Sigmoid colon (tissue), 7 donors: Measurements from ENCODE around the gene DRD1. TPM values are rescaled to one million over a fixed set of nuclear protein-coding genes. Genes with fewer than 3 reads are reported as not detected.

Experiments
- DNase-seq: peaks from one replicate; pipeline ENCODE4 v3.0.0-alpha.2; 2019
- H3K27ac ChIP-seq, 4 donors: fragments of 200-600 bp; sonication (generic); one replicate each; pipeline ENCODE4 v1.5.1; 2016 to 2019; ENCODE audit warnings: mild to moderate bottlenecking in 1 of 4
- H3K27me3 ChIP-seq, 3 donors: fragments of 200-600 bp; sonication (generic); one replicate each; pipeline ENCODE4 v1.5.1; 2019; ENCODE audit warnings: mild to moderate bottlenecking in 1 of 3
- H3K36me3 ChIP-seq, 4 donors: fragments of 200-600 bp; sonication (generic); one replicate each; pipeline ENCODE4 v1.5.1; 2016 to 2019
- H3K4me1 ChIP-seq, 4 donors: fragments of 200-600 bp; sonication (generic); one replicate each; pipeline ENCODE4 v1.5.1; 2017 to 2019
- H3K4me3 ChIP-seq, 4 donors: fragments of 200-600 bp; sonication (generic); one replicate each; pipeline ENCODE4 v1.5.1; 2017 to 2019; ENCODE audit warnings: mild to moderate bottlenecking in 2 of 4, moderate library complexity in 1 of 4
- H3K9me3 ChIP-seq, 4 donors: fragments of 200-600 bp in 3 of 4; sonication (generic) in 3 of 4; one replicate each; pipeline versions ENCODE4 v1.5.1 to v1.6.1; 2013 to 2019
- EP300 ChIP-seq, 4 donors: sonication (generic); formaldehyde crosslinking; IDR thresholded peaks; one replicate each; pipeline ENCODE4 v1.6.1; 2017; ENCODE audit warnings: antibody characterized with exemption in 4 of 4
- POLR2A ChIP-seq, 2 donors: fragments of 450-650 bp; IDR thresholded peaks; one replicate each; pipeline ENCODE4 v1.6.1; 2016; ENCODE audit warnings: antibody characterized with exemption in 2 of 2, mild to moderate bottlenecking in 2 of 2, moderate library complexity in 2 of 2
- POLR2AphosphoS5 ChIP-seq, 4 donors: sonication (generic); formaldehyde crosslinking; IDR thresholded peaks; one replicate each; pipeline ENCODE4 v1.6.1; 2017; ENCODE audit warnings: antibody characterized with exemption in 4 of 4
- WGBS, 2 donors: extraction: QIAGEN DNeasy Blood & Tissue Kit; methylation state at CpG; one replicate each; pipeline ENCODE4 v1.1.7; 2013; 5-methylcytosine and 5-hydroxymethylcytosine counted together
- intact Hi-C: fragments of 100-400 bp; cut with DNase I; formaldehyde crosslinking; loops from one replicate; pipeline ENCODE4 v1.15.1; 2023
- polyA plus RNA-seq, 3 donors: library from polyadenylated mRNA; stranded (reverse); fragments of 200-250 nt; gene quantifications; one replicate each; pipeline ENCODE4 v1.2.3, GENCODE V29; 2013
- total RNA-seq, 4 donors: library from RNA; depleted of rRNA; stranded (reverse); fragments of >200 nt; gene quantifications; one replicate each; pipeline ENCODE4 v1.1.0, GENCODE V29; 2016
- TF ChIP-seq, protein P1 (sequence below), 4 experiments: fragments of 450-650 bp in 3 of 4; fragments of 200-600 bp in 1 of 4; IDR thresholded peaks; one replicate each; pipeline ENCODE4 v1.5.1; 2016 to 2019; ENCODE audit warnings: antibody characterized with exemption in 4 of 4, mild to moderate bottlenecking in 3 of 4, moderate library complexity in 2 of 4
- donor health status: healthy with polysubstance abuse.
- donor health status: Bipolar disorder and iron deficiency.
- donor health status: healthy.

DRD1 gene
- total and polyA plus RNA-seq, 7 donors, result 0.06 TPM; not detected in 6

DNA sequence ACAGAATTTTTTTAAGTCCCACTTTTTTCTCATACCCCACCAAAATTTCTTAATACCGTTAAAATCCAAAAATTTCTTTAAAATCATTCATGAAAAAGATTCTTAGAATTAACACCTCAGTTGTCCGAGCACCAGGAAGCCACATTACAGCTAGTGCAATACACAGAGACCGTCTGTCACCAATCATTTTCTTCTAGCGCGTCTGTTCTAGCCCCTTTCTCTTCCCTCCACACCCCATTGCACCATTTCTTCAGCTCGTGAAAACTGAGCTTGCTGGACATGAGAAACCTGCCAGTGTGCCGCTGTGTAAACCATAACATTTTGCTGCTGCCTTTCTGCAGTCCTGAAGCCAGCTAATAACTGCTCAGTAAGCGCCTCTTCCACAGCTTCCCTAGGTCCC is 39.4 kb upstream of the DRD1 start:
- Histone ChIP-seq H3K27me3 (no peaks in the 10 kb centered on the region), H3K9me3 (no peaks in the 10 kb centered on the region), H3K27ac (no peak overlapping the region), H3K4me1 (peaks cover 0 to 17% (median 13%) of the 10 kb centered on the region in 4 donors), H3K36me3 (peaks cover 0 to 14% (median 2%) of the 10 kb centered on the region in 4 donors), H3K4me3 (no peak overlapping the region)
- DNase-seq, result no peak
- TF ChIP-seq, protein P1, sequence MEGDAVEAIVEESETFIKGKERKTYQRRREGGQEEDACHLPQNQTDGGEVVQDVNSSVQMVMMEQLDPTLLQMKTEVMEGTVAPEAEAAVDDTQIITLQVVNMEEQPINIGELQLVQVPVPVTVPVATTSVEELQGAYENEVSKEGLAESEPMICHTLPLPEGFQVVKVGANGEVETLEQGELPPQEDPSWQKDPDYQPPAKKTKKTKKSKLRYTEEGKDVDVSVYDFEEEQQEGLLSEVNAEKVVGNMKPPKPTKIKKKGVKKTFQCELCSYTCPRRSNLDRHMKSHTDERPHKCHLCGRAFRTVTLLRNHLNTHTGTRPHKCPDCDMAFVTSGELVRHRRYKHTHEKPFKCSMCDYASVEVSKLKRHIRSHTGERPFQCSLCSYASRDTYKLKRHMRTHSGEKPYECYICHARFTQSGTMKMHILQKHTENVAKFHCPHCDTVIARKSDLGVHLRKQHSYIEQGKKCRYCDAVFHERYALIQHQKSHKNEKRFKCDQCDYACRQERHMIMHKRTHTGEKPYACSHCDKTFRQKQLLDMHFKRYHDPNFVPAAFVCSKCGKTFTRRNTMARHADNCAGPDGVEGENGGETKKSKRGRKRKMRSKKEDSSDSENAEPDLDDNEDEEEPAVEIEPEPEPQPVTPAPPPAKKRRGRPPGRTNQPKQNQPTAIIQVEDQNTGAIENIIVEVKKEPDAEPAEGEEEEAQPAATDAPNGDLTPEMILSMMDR (IDR thresholded peaks at IDR 0.05), result no peak
- no peak for TF ChIP-seq POLR2AphosphoS5 (IDR thresholded peaks at IDR 0.05)
- TF ChIP-seq POLR2A (IDR thresholded peaks at IDR 0.05), result no peak
- TF ChIP-seq EP300 (IDR thresholded peaks at IDR 0.05), result no peak
- intact Hi-C loops, result no loop called here
- WGBS, 2 donors, result 89 to 95% methylated on average over 8 of the region's 8 CpGs

DNA sequence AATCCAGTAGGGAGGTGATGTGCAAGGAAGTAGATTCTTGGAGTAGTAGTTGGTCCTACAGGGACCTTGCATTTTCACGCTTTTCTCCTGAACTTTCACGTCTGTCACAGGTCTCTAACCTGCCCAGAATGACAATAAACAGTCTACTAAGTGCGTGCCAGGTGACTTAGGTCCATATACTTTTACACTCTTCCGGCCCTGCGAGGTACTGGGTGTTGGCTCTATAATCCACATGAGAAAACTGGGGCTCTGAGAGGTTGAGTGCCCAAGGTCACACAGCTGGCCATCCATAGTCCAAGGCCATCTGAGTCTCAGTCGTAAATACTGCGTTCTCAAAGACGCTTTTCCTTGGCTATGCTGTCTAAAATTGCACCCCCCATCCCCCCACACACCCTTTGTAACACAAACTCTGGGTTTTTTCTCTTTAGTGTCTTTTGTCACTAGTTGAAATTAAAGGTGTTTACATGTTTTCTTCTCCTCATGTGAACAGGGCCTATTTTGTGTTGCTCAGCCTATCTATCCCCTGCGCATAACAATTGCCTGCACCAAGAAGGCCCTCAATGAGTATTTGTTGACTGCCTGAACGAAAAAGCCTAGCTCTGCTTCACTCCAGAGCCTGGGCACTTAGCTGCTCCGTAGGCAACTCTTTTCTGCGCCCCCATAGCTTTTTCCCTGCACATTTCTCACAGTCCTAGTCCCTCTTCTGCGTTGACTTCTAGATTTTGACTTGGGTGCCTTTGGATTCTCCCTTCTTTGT is 35.3 kb upstream of the DRD1 start:
- Histone ChIP-seq H3K9me3 (no peaks in the 10 kb centered on the region), H3K4me1 (peaks cover 0 to 21% (median 14%) of the 10 kb centered on the region in 4 donors), H3K36me3 (peaks cover 0 to 11% (median 2%) of the 10 kb centered on the region in 4 donors), H3K27ac (peak overlapping the region; percentile 77 to 87 (median 80)), H3K27me3 (no peaks in the 10 kb centered on the region), H3K4me3 (peak overlapping the region; percentile 71 to 99 (median 82))
- WGBS, 2 donors, result 34 to 35% methylated on average over 13 of the region's 13 CpGs
- intact Hi-C loops, result no loop called here
- no peak for DNase-seq
- TF ChIP-seq EP300 (IDR thresholded peaks at IDR 0.05), result no peak
- TF ChIP-seq POLR2AphosphoS5 (IDR thresholded peaks at IDR 0.05), result no peak
- peak in 1 of 2 donors; percentile 9 for TF ChIP-seq POLR2A (IDR thresholded peaks at IDR 0.05)
- TF ChIP-seq, protein P1 (IDR thresholded peaks at IDR 0.05), result no peak

DNA sequence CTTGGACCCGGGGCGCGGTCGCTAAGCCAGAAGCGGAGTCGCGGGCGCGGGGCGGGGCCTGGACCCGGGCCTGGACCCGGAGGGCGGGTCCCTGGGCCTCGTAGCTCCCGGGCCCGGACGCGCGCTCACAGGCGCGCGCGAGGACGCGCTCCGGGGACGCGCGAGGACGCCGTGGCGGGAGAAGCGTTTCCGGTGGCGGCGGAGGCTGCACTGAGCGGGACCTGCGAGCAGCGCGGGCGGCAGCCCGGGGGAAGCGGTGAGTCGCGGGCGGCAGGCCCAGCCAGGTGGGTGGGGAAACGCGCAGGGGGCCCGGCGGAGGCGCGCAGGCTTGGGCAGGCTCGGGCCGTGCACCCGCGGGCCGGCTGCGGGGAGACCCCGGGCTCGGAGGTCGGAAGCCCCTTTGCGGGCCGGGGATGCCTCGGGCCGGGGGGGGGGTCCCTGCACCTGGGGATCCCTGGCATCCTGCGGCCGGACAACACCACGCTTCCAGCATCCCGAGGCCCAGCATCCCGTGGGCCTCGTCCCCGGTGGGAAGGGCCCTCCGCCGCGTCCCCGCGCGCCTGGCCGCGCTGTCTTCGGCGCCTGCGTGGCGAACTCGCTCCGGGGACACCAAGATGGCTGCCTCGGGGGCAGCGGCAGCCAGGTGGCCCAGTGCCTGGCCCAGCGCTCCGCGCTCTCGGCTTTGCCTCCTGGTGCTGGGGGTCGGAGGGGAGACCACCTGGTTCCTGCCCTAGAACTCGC is 34.6 kb upstream of the DRD1 start, which contains the start of gene SFXN1:
Gene SFXN1, plus strand, starts transcription at position 177 of the 741 bp plus-strand sequence. CDS start 13,544 bp downstream, outside the sequence.
- intact Hi-C loops, result no loop called here
- Histone ChIP-seq H3K4me3 (peak within 1 kb of the TSS; percentile 71 to 99 (median 82)), H3K4me1 (peaks cover 0 to 21% (median 14%) of the 10 kb centered on the region in 4 donors), H3K9me3 (no peaks in the 10 kb centered on the region), H3K27ac (peak within 1 kb of the TSS; percentile 77 to 87 (median 80)), H3K27me3 (no peaks in the 10 kb centered on the region), H3K36me3 (peaks cover 0 to 3% (median 0%) of the 10 kb centered on the region in 4 donors)
- 0 to 1% methylated on average over 94 of the region's 94 CpGs for WGBS, 2 donors
- DNase-seq, result peak; percentile 81
- no peak for TF ChIP-seq POLR2A (IDR thresholded peaks at IDR 0.05)
- peak in 3 of 4 donors; percentile 45 to 73 (median 67) for TF ChIP-seq POLR2AphosphoS5 (IDR thresholded peaks at IDR 0.05)
- no peak for TF ChIP-seq EP300 (IDR thresholded peaks at IDR 0.05)
- TF ChIP-seq, protein P1 (IDR thresholded peaks at IDR 0.05), result no peak

DNA sequence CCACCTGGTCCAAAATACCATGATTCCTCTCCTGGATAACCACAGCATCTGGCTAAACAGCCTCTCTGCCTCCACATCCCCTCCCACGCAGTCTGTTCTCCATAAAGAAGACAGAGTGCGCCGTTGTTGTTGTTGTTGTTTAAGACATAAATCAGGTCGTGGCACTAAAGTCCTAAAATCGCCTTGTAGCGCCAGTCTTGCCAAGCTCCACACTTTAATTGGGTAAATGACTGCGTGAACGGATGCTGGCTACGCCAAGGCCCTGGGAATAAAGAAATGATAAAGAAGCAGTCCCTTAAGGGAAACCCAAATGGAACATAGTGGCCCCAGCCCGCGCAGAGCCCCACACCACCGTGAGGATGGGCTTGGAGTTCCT is 34.0 kb upstream of the DRD1 start:
- Histone ChIP-seq H3K27me3 (no peaks in the 10 kb centered on the region), H3K9me3 (no peaks in the 10 kb centered on the region), H3K4me1 (peaks cover 0 to 21% (median 14%) of the 10 kb centered on the region in 4 donors), H3K36me3 (no peaks in the 10 kb centered on the region), H3K4me3 (peak overlapping the region; percentile 71 to 99 (median 82)), H3K27ac (peak overlapping the region; percentile 77 to 87 (median 80))
- DNase-seq, result no peak
- 2 to 4% methylated on average over 12 of the region's 12 CpGs for WGBS, 2 donors
- intact Hi-C loops, result no loop called here
- TF ChIP-seq POLR2AphosphoS5 (IDR thresholded peaks at IDR 0.05) (no peak), POLR2A (IDR thresholded peaks at IDR 0.05) (no peak), EP300 (IDR thresholded peaks at IDR 0.05) (no peak)
- TF ChIP-seq, protein P1 (IDR thresholded peaks at IDR 0.05), result no peak
